NCI-H524 (cell line): ENCODE measurements around the gene MAGEA2.
"Not testable (repeated sequence)": the region's sequence is repeated elsewhere in the genome, so short reads cannot be mapped to it uniquely, and the experiment has no call there.

ENCODE experiments used
- DNase-seq, 2 experiments: peaks; one replicate each; lab custom pipeline; 2025; lab: John Stamatoyannopoulos, UW

The MAGEA2 gene

GRCh38 chrX:152753686-152754650 lies at the start of gene MAGEA2:
MAGEA2 (minus strand) TSS chrX:152753842; CDS start chrX:152751363, 2,479 bp downstream.
- not testable (repeated sequence) for DNase-seq

- no peak for DNase-seq
Observed at GRCh38 chrX:152798945-152799344, 45.3 kb upstream of the MAGEA2 start.

- not testable (repeated sequence) for DNase-seq
Observed at GRCh38 chrX:152787062-152787461, 33.4 kb upstream of the MAGEA2 start.

GRCh38 chrX:152769549-152770289 lies 16.1 kb upstream of the MAGEA2 start, which contains the start of gene MAGEA6:
MAGEA6 (minus strand) TSS chrX:152769689; CDS start chrX:152767650, 2,039 bp downstream.
- DNase-seq, result not testable (repeated sequence)

- not testable (repeated sequence) for DNase-seq
Observed at GRCh38 chrX:152766562-152766961, 12.9 kb upstream of the MAGEA2 start.

GRCh38 chrX:152761582-152761981 lies 7.9 kb upstream of the MAGEA2 start:
- not testable (repeated sequence) for DNase-seq

GRCh38 chrX:152759544-152759943 lies 5.9 kb upstream of the MAGEA2 start:
- DNase-seq, result not testable (repeated sequence)

GRCh38 chrX:152758918-152759317 lies 5.3 kb upstream of the MAGEA2 start, which contains the start of gene CSAG3:
CSAG3 (plus strand) TSS chrX:152759218.
- not testable (repeated sequence) for DNase-seq

GRCh38 chrX:152754871-152755270 lies 1.2 kb upstream of the MAGEA2 start:
- not testable (repeated sequence) for DNase-seq

GRCh38 chrX:152738560-152738959 lies 15.1 kb downstream of the MAGEA2 start:
- no peak for DNase-seq

- not testable (repeated sequence) for DNase-seq
Observed at GRCh38 chrX:152736528-152736927, 17.1 kb downstream of the MAGEA2 start.

GRCh38 chrX:152735860-152736511 lies 17.7 kb downstream of the MAGEA2 start:
- DNase-seq, result no peak

GRCh38 chrX:152735101-152735500 lies 18.5 kb downstream of the MAGEA2 start:
- DNase-seq, result no peak

GRCh38 chrX:152734143-152734858 lies 19.3 kb downstream of the MAGEA2 start:
- not testable (repeated sequence) for DNase-seq

GRCh38 chrX:152733261-152733975 lies 20.2 kb downstream of the MAGEA2 start, which contains the start of the genes CSAG1 and MAGEA12:
CSAG1 (minus strand) TSS chrX:152733721; CDS start chrX:152732460, 1,261 bp downstream.
MAGEA12 (plus strand) TSS chrX:152733757; CDS start chrX:152736162, 2,405 bp downstream.
- DNase-seq, result no peak

GRCh38 chrX:152725409-152725808 lies 28.2 kb downstream of the MAGEA2 start:
- DNase-seq, result no peak

GRCh38 chrX:152713815-152714787 lies 39.5 kb downstream of the MAGEA2 start, which contains the start of gene MAGEA2B:
MAGEA2B (plus strand) TSS chrX:152714628; CDS start chrX:152717107, 2,479 bp downstream.
- not testable (repeated sequence) for DNase-seq

- not testable (repeated sequence) for DNase-seq
Observed at GRCh38 chrX:152713195-152713594, 40.4 kb downstream of the MAGEA2 start.

- not testable (repeated sequence) for DNase-seq
Observed at GRCh38 chrX:152709173-152709572, 44.5 kb downstream of the MAGEA2 start, which contains the start of gene CSAG2. CSAG2 (minus strand) TSS chrX:152709273; CDS start chrX:152709112, 161 bp downstream.
